Measurements from ENCODE around the gene AMBN.

DNA sequence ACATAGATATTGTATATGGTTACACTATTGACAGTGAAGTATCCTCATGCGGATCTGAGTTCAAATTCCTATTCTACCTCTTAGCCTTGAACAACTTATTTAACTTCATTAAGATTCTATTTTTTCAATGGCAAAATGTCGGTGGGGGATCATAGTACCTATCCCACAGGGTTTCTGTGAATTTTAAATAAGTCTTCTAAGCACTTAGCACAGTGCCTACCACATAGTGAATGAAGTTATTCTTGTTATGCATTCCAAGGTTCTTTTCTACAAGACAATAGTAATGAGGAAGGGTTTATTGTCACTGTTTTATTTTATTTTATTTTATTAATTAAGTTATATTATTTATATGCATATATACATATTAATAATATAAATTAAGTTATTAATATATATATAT lies 27.7 kb downstream of the AMBN start:
- TF ChIP-seq, protein P1, sequence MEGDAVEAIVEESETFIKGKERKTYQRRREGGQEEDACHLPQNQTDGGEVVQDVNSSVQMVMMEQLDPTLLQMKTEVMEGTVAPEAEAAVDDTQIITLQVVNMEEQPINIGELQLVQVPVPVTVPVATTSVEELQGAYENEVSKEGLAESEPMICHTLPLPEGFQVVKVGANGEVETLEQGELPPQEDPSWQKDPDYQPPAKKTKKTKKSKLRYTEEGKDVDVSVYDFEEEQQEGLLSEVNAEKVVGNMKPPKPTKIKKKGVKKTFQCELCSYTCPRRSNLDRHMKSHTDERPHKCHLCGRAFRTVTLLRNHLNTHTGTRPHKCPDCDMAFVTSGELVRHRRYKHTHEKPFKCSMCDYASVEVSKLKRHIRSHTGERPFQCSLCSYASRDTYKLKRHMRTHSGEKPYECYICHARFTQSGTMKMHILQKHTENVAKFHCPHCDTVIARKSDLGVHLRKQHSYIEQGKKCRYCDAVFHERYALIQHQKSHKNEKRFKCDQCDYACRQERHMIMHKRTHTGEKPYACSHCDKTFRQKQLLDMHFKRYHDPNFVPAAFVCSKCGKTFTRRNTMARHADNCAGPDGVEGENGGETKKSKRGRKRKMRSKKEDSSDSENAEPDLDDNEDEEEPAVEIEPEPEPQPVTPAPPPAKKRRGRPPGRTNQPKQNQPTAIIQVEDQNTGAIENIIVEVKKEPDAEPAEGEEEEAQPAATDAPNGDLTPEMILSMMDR (IDR thresholded peaks at IDR 0.05; ENCODE audit: low read depth, low read length, poor library complexity, severe bottlenecking) = no peak
- TF ChIP-seq EZH2phosphoT487 (IDR thresholded peaks at IDR 0.05; ENCODE audit: borderline replicate concordance, low read length) = no peak

All from DOHH2 (cell line).